ENCODE data around the gene TMC8. TPM values are rescaled to one million over a fixed set of nuclear protein-coding genes. Genes with fewer than 3 reads are reported as not detected.

Gene TMC8
- total and polyA plus RNA-seq, 2 of the 8 experiments (the other 6 are each of a cell fraction or from before 2014, with no cell fraction given) = 1.00 to 2.8 TPM

- POLR2A ChIA-PET (ENCODE audit: partially characterized antibody) = interaction anchor here (0.9 to 2.3 kb wide), 5 partner anchors 10 to 62 kb away, joined by 3 to 6 read pairs (median 4); partner anchors contain the start of genes AFMID and TK1
- 93% methylated on average over 37 of the region's 39 CpGs; no CpG with 5 or more reads in 1 of the 2 experiments for WGBS, 2 experiments (ENCODE audit: extremely low coverage in 1 of 2, insufficient coverage in 1 of 2, insufficient read length in 1 of 2, insufficient replicate concordance in 2 of 2, low coverage in 1 of 2, low lambda C conversion rate in 2 of 2, missing lambda C conversion rate in 1 of 2)
- H2BK20ac ChIP-seq (ENCODE audit: low read length) = no peak overlapping the region
- TF ChIP-seq CBX8 (IDR thresholded peaks at IDR 0.05; ENCODE audit: borderline replicate concordance, low read depth, low read length) = no peak
- no peak for TF ChIP-seq FOSL1 (IDR thresholded peaks at IDR 0.05; ENCODE audit: insufficient read depth, low read depth, low read length)
- no peak for TF ChIP-seq ZNF274 (IDR thresholded peaks at IDR 0.05; ENCODE audit: borderline replicate concordance, extremely low read depth, low read length)
- no peak for TF ChIP-seq BACH1 (IDR thresholded peaks at IDR 0.05; ENCODE audit: low read length)
- TF ChIP-seq RFX5 (IDR thresholded peaks at IDR 0.05; ENCODE audit: borderline replicate concordance, low read depth, low read length) = no peak
- TF ChIP-seq SUZ12 (IDR thresholded peaks at IDR 0.05; ENCODE audit: low read length) = no peak
- TF ChIP-seq TEAD4 (IDR thresholded peaks at IDR 0.05; ENCODE audit: low read depth, low read length) = no peak
- TF ChIP-seq CBX5 (IDR thresholded peaks at IDR 0.05; ENCODE audit: low read depth, low read length) = no peak
- no peak for TF ChIP-seq GABPA (IDR thresholded peaks at IDR 0.05; ENCODE audit: borderline replicate concordance, insufficient read depth, low read length)
- TF ChIP-seq YY1 (IDR thresholded peaks at IDR 0.05; ENCODE audit: low read depth, low read length) = no peak
- no peak for TF ChIP-seq GTF2F1 (IDR thresholded peaks at IDR 0.05; ENCODE audit: borderline replicate concordance, low read depth, low read length)
- TF ChIP-seq NRF1 (IDR thresholded peaks at IDR 0.05; ENCODE audit: low read depth, low read length) = no peak
Observed at GRCh38 chr17:78125138-78125913, 5.2 kb upstream of the TMC8 start.

More at GRCh38 chr17:78125138-78125913, 5.2 kb upstream of the TMC8 start:
- H2BK120ac ChIP-seq (replicated peaks; ENCODE audit: low read depth, low read length) = no peak overlapping the region
- no peak overlapping the region for H2BK12ac ChIP-seq (ENCODE audit: low read depth, low read length)
- DNase-seq (ENCODE audit: low read depth in 1 of 2, low spot score in 2 of 2) (no peak), FAIRE-seq (no peak)
- no peak overlapping the region for H2BK5ac ChIP-seq (ENCODE audit: low read depth, low read length)
- H3K23me2 ChIP-seq (ENCODE audit: low read depth, low read length) = peaks cover 14% of the 10 kb centered on the region
- no peak overlapping the region for H2AFZ ChIP-seq (ENCODE audit: low read length)
- no peak overlapping the region for H3K4me2 ChIP-seq (ENCODE audit: insufficient read depth in 1 of 2, low read depth in 2 of 2, low read length in 2 of 2)
- no peak overlapping the region for H2BK15ac ChIP-seq (ENCODE audit: low read length)
- H3K56ac ChIP-seq (replicated peaks; ENCODE audit: insufficient read length, low read depth, low read length) = no peak overlapping the region
- peaks cover 2 to 32% (median 12%) of the 10 kb centered on the region in 4 experiments; a peak in 5 of 8 replicates for H3K36me3 ChIP-seq (ENCODE audit: control insufficient read depth in 2 of 4, insufficient read depth in 4 of 4, low read length in 3 of 4)
- no peak overlapping the region for H3K4me3 ChIP-seq (ENCODE audit: extremely low read depth in 1 of 4, insufficient read depth in 2 of 4, low read depth in 3 of 4, low read length in 4 of 4)
- H3K79me2 ChIP-seq (ENCODE audit: control insufficient read depth in 1 of 2, insufficient read depth in 2 of 2, low read length in 2 of 2) = no peaks in the 10 kb centered on the region
- peaks cover 4 to 19% of the 10 kb centered on the region in 2 experiments for H4K20me1 ChIP-seq (replicated peaks in 1 of 2; ENCODE audit: control insufficient read depth in 1 of 2, insufficient read depth in 2 of 2, low read length in 2 of 2)
- no peak overlapping the region for H3K14ac ChIP-seq (ENCODE audit: insufficient read length)
- H4K5ac ChIP-seq (ENCODE audit: insufficient read length, low read depth, low read length) = no peak overlapping the region
- peaks cover 3% of the 10 kb centered on the region for H3K79me1 ChIP-seq (ENCODE audit: low read depth, low read length)
- H4K91ac ChIP-seq (replicated peaks; ENCODE audit: insufficient read length, low read length) = no peak overlapping the region
- H3K4ac ChIP-seq (replicated peaks; ENCODE audit: insufficient read length, low read depth, low read length) = no peak overlapping the region
- H3K4me1 ChIP-seq (replicated peaks in 1 of 4; ENCODE audit: control insufficient read depth in 3 of 4, insufficient read depth in 4 of 4, low read length in 3 of 4) = peaks cover 0 to 17% (median 14%) of the 10 kb centered on the region in 4 experiments; a peak in 6 of 7 replicates
- H2AK5ac ChIP-seq (ENCODE audit: low read depth, low read length) = no peak overlapping the region
- CTCF ChIA-PET (ENCODE audit: partially characterized antibody) = interaction anchor here (1.2 to 11.4 kb wide), 5 partner anchors 11 to 51 kb away, joined by 3 to 122 read pairs (median 7); no protein-coding TSS in a partner anchor
- H3K9ac ChIP-seq (replicated peaks in 1 of 4; ENCODE audit: extremely low read depth in 1 of 4, low read depth in 3 of 4, low read length in 3 of 4) = no peak overlapping the region
- no peaks in the 10 kb centered on the region for H3K27me3 ChIP-seq (replicated peaks in 1 of 4; ENCODE audit: control insufficient read depth in 3 of 4, extremely low read depth in 1 of 4, insufficient read depth in 3 of 4, low read length in 3 of 4)
- no peaks in the 10 kb centered on the region for H3K9me3 ChIP-seq (ENCODE audit: insufficient read depth in 2 of 2, low read depth in 1 of 2, low read length in 1 of 2)
- no peak overlapping the region for H3K27ac ChIP-seq (ENCODE audit: low read depth, low read length)
- H3K23ac ChIP-seq (ENCODE audit: insufficient read length) = no peak overlapping the region
- no peak overlapping the region for H3K18ac ChIP-seq (ENCODE audit: extremely low read depth, low read length)
- peak overlapping the region; percentile 71; the same call in 1 of the 2 replicates for H4K8ac ChIP-seq (ENCODE audit: extremely low read depth, insufficient read depth, low read length)

All from H1 (cell line).